CD8-positive, alpha-beta memory T cell (primary cell): ENCODE measurements around the gene DAB1. TPM values are rescaled to one million over a fixed set of nuclear protein-coding genes. Genes with fewer than 3 reads are reported as not detected.

Source experiments
- CTCF ChIA-PET: fragments of 350-600 bp; sonication (Branson Sonifier 250); formaldehyde crosslinking; loops from one replicate; lab custom pipeline; 2021; ENCODE audit warnings: antibody characterized with exemption; lab: Charles Lee
- POLR2A ChIA-PET: fragments of 350-600 bp; sonication (Branson Sonifier 250); formaldehyde crosslinking; loops from one replicate; lab custom pipeline; 2021; ENCODE audit warnings: antibody characterized with exemption; lab: Charles Lee
- DNase-seq, 5 donors: peaks; one replicate each; pipeline versions ENCODE4 v3.0.0 to v3.0.0-alpha.2; 2020 to 2022; ENCODE audit warnings: mixed read lengths in 1 of 5
- H3K27ac ChIP-seq: one replicate; pipeline ENCODE4 v1.7.0; 2013; ENCODE audit warnings: low read depth, mild to moderate bottlenecking, low read length, moderate library complexity
- H3K27me3 ChIP-seq: 2 replicates; pipeline ENCODE4 v1.7.0; 2013; ENCODE audit warnings: low read length, mild to moderate bottlenecking; ENCODE audit not compliant: insufficient read depth, poor library complexity, severe bottlenecking
- H3K36me3 ChIP-seq: 2 replicates; pipeline ENCODE4 v1.7.0; 2013; ENCODE audit warnings: mild to moderate bottlenecking, low read length, moderate library complexity; ENCODE audit not compliant: insufficient read depth
- H3K4me1 ChIP-seq: 2 replicates; pipeline ENCODE4 v1.7.0; 2013; ENCODE audit warnings: mild to moderate bottlenecking, low read length, moderate library complexity; ENCODE audit not compliant: insufficient read depth
- H3K4me3 ChIP-seq: 2 replicates; pipeline ENCODE4 v1.7.0; 2013; ENCODE audit warnings: mild to moderate bottlenecking, low read length
- H3K9me3 ChIP-seq: 2 replicates; pipeline ENCODE4 v1.7.0; 2013; ENCODE audit warnings: mild to moderate bottlenecking, low read length
- H3K27ac Mint-ChIP-seq, 8 donors: one replicate each; pipeline ENCODE4 v1.8.0; 2020 to 2021; ENCODE audit warnings: mixed read lengths in 8 of 8, mild to moderate bottlenecking in 6 of 8, inconsistent platforms in 3 of 8, moderate library complexity in 3 of 8
- H3K27me3 Mint-ChIP-seq, 2 donors: one replicate each; pipeline ENCODE4 v1.8.0; 2020 to 2021; ENCODE audit warnings: mixed read lengths in 2 of 2, mild to moderate bottlenecking in 1 of 2, moderate library complexity in 1 of 2
- H3K36me3 Mint-ChIP-seq, 3 donors: one replicate each; pipeline ENCODE4 v1.8.0; 2020 to 2021; ENCODE audit warnings: mixed read lengths in 3 of 3, inconsistent platforms in 1 of 3, mild to moderate bottlenecking in 1 of 3
- H3K4me1 Mint-ChIP-seq, 3 donors: one replicate each; pipeline ENCODE4 v1.8.0; 2020 to 2021; ENCODE audit warnings: mixed read lengths in 3 of 3, inconsistent platforms in 1 of 3, mild to moderate bottlenecking in 1 of 3
- H3K4me3 Mint-ChIP-seq, 7 donors: one replicate each; pipeline ENCODE4 v1.8.0; 2020 to 2021; ENCODE audit warnings: mixed read lengths in 7 of 7, mild to moderate bottlenecking in 6 of 7, moderate library complexity in 4 of 7, inconsistent platforms in 2 of 7
- H3K9me3 Mint-ChIP-seq, 5 donors: one replicate each; pipeline ENCODE4 v1.8.0; 2020 to 2022; ENCODE audit warnings: mixed read lengths in 5 of 5, mild to moderate bottlenecking in 3 of 5, moderate library complexity in 2 of 5, inconsistent platforms in 1 of 5
- polyA plus RNA-seq: library from polyadenylated mRNA; unstranded; fragments of 300-500 nt; fragmentation: Illumina TruSeq; gene quantifications from one replicate; pipeline ENCODE4 v1.2.3, GENCODE V29; 2021
- total RNA-seq, 2 experiments: library from RNA; stranded (reverse); gene quantifications; one replicate each; pipeline ENCODE4 v1.2.3, GENCODE V29; 2021

The DAB1 gene
- total and polyA plus RNA-seq, 3 experiments from 2014 or later = 0.09 to 1.7 TPM; not detected in 1

- Histone ChIP-seq H3K9me3 (no peaks in the 10 kb centered on the region), H3K27me3 (no peaks in the 10 kb centered on the region), H3K36me3 (no peaks in the 10 kb centered on the region), H3K4me1 (no peaks in the 10 kb centered on the region), H3K27ac (no peak overlapping the region), H3K4me3 (no peak overlapping the region)
- ChIA-PET POLR2A (no interaction called here), CTCF (no interaction called here)
- H3K36me3 Mint-ChIP-seq = no peaks in the 10 kb centered on the region
- no peak for DNase-seq
- no peak overlapping the region for H3K4me3 Mint-ChIP-seq
- peaks cover 0 to 2% of the 10 kb centered on the region in 2 donors for H3K27me3 Mint-ChIP-seq
- peak overlapping the region in 1 of 8 donors; percentile 55 for H3K27ac Mint-ChIP-seq
- peaks cover 0 to 3% (median 0%) of the 10 kb centered on the region in 5 donors for H3K9me3 Mint-ChIP-seq
- peaks cover 0 to 5% (median 3%) of the 10 kb centered on the region in 3 donors for H3K4me1 Mint-ChIP-seq
Measured at GRCh38 chr1:56973923-56974742, 449.7 kb downstream of the DAB1 start.

GRCh38 chr1:56972976-56973375, 450.9 kb downstream of the DAB1 start:
- Mint-ChIP-seq H3K4me3 (no peak overlapping the region), H3K9me3 (peaks cover 0 to 3% (median 3%) of the 10 kb centered on the region in 5 donors), H3K36me3 (no peaks in the 10 kb centered on the region), H3K27me3 (no peaks in the 10 kb centered on the region), H3K4me1 (peaks cover 0 to 5% (median 3%) of the 10 kb centered on the region in 3 donors), H3K27ac (no peak overlapping the region)
- H3K4me3 ChIP-seq = no peak overlapping the region
- ChIA-PET CTCF (no interaction called here), POLR2A (no interaction called here)
- H3K36me3 ChIP-seq = no peaks in the 10 kb centered on the region
- H3K4me1 ChIP-seq = no peaks in the 10 kb centered on the region
- H3K9me3 ChIP-seq = no peaks in the 10 kb centered on the region
- no peak for DNase-seq
- H3K27ac ChIP-seq = no peak overlapping the region
- H3K27me3 ChIP-seq = no peaks in the 10 kb centered on the region

GRCh38 chr1:56970280-56970679, 453.6 kb downstream of the DAB1 start:
- CTCF ChIA-PET = no interaction called here
- Histone ChIP-seq H3K4me3 (no peak overlapping the region), H3K36me3 (no peaks in the 10 kb centered on the region), H3K27ac (no peak overlapping the region), H3K4me1 (no peaks in the 10 kb centered on the region), H3K27me3 (no peaks in the 10 kb centered on the region), H3K9me3 (no peaks in the 10 kb centered on the region)
- no peak overlapping the region for H3K4me3 Mint-ChIP-seq
- no peaks in the 10 kb centered on the region for H3K36me3 Mint-ChIP-seq
- H3K9me3 Mint-ChIP-seq = peaks cover 0 to 3% (median 3%) of the 10 kb centered on the region in 5 donors
- POLR2A ChIA-PET = no interaction called here
- no peaks in the 10 kb centered on the region for H3K27me3 Mint-ChIP-seq
- DNase-seq = no peak
- H3K27ac Mint-ChIP-seq = peak overlapping the region in 1 of 8 donors; percentile 32
- H3K4me1 Mint-ChIP-seq = peaks cover 0 to 4% (median 3%) of the 10 kb centered on the region in 3 donors

GRCh38 chr1:56968878-56969495, 454.9 kb downstream of the DAB1 start:
- DNase-seq = no peak
- no peak overlapping the region for H3K27ac ChIP-seq
- H3K4me1 Mint-ChIP-seq = peaks cover 0 to 1% (median 0%) of the 10 kb centered on the region in 3 donors
- H3K4me1 ChIP-seq = no peaks in the 10 kb centered on the region
- peak overlapping the region in 1 of 7 donors; percentile 15 for H3K4me3 Mint-ChIP-seq
- ChIA-PET POLR2A (no interaction called here), CTCF (no interaction called here)
- no peak overlapping the region for H3K4me3 ChIP-seq
- no peaks in the 10 kb centered on the region for H3K27me3 Mint-ChIP-seq
- H3K9me3 ChIP-seq = no peaks in the 10 kb centered on the region
- H3K36me3 Mint-ChIP-seq = no peaks in the 10 kb centered on the region
- H3K36me3 ChIP-seq = no peaks in the 10 kb centered on the region
- peaks cover 0 to 3% (median 3%) of the 10 kb centered on the region in 5 donors for H3K9me3 Mint-ChIP-seq
- no peak overlapping the region for H3K27ac Mint-ChIP-seq
- H3K27me3 ChIP-seq = no peaks in the 10 kb centered on the region

- Histone ChIP-seq H3K27ac (no peak overlapping the region), H3K9me3 (no peaks in the 10 kb centered on the region), H3K4me1 (no peaks in the 10 kb centered on the region), H3K36me3 (no peaks in the 10 kb centered on the region), H3K4me3 (no peak overlapping the region), H3K27me3 (no peaks in the 10 kb centered on the region)
- Mint-ChIP-seq H3K9me3 (peaks cover 0 to 3% (median 3%) of the 10 kb centered on the region in 5 donors), H3K36me3 (no peaks in the 10 kb centered on the region), H3K4me3 (no peak overlapping the region), H3K27ac (no peak overlapping the region), H3K27me3 (no peaks in the 10 kb centered on the region), H3K4me1 (no peaks in the 10 kb centered on the region)
- CTCF ChIA-PET = no interaction called here
- POLR2A ChIA-PET = no interaction called here
- DNase-seq = no peak
Measured at GRCh38 chr1:56967900-56968832, 455.7 kb downstream of the DAB1 start.

- Mint-ChIP-seq H3K27me3 (no peaks in the 10 kb centered on the region), H3K4me1 (no peaks in the 10 kb centered on the region), H3K36me3 (no peaks in the 10 kb centered on the region), H3K9me3 (peaks cover 0 to 3% (median 3%) of the 10 kb centered on the region in 5 donors), H3K4me3 (no peak overlapping the region), H3K27ac (no peak overlapping the region)
- DNase-seq = no peak
- Histone ChIP-seq H3K36me3 (no peaks in the 10 kb centered on the region), H3K9me3 (no peaks in the 10 kb centered on the region), H3K4me3 (no peak overlapping the region), H3K27ac (no peak overlapping the region), H3K27me3 (no peaks in the 10 kb centered on the region), H3K4me1 (no peaks in the 10 kb centered on the region)
- ChIA-PET CTCF (no interaction called here), POLR2A (no interaction called here)
Measured at GRCh38 chr1:56967355-56967754, 456.5 kb downstream of the DAB1 start.

- H3K27me3 Mint-ChIP-seq = no peaks in the 10 kb centered on the region
- H3K9me3 Mint-ChIP-seq = peaks cover 0 to 3% (median 3%) of the 10 kb centered on the region in 5 donors
- CTCF ChIA-PET = no interaction called here
Measured at GRCh38 chr1:56966698-56966999, 457.2 kb downstream of the DAB1 start.

More at GRCh38 chr1:56966698-56966999, 457.2 kb downstream of the DAB1 start:
- Mint-ChIP-seq H3K27ac (no peak overlapping the region), H3K36me3 (no peaks in the 10 kb centered on the region), H3K4me1 (no peaks in the 10 kb centered on the region), H3K4me3 (no peak overlapping the region)
- H3K27ac ChIP-seq = no peak overlapping the region
- POLR2A ChIA-PET = no interaction called here
- H3K4me3 ChIP-seq = no peak overlapping the region
- no peaks in the 10 kb centered on the region for H3K36me3 ChIP-seq
- H3K27me3 ChIP-seq = no peaks in the 10 kb centered on the region
- no peak for DNase-seq
- H3K4me1 ChIP-seq = no peaks in the 10 kb centered on the region
- H3K9me3 ChIP-seq = no peaks in the 10 kb centered on the region
